ENCODE data around the gene MRNIP. TPM values are rescaled to one million over a fixed set of nuclear protein-coding genes. Genes with fewer than 3 reads are reported as not detected.

The MRNIP gene
- total RNA-seq (30.5 TPM), polyA plus RNA-seq (41.1 TPM)

GRCh38 chr5:179858586-179859427, at the start of gene MRNIP:
Gene MRNIP, minus strand, starts transcription at chr5:179858817. Its CDS starts 21 bp downstream, at chr5:179858796.
- H3K4me3 ChIP-seq (ENCODE audit: low read depth, low read length) = peak within 1 kb of the TSS; percentile 62
- H3K27ac ChIP-seq (ENCODE audit: low read depth) = peak within 1 kb of the TSS; percentile 77
- under 1% methylated on average over 90 of the region's 90 CpGs for WGBS
- no peaks in the 10 kb centered on the region for H3K36me3 ChIP-seq (ENCODE audit: insufficient read depth)
- DNase-seq (ENCODE audit: extremely low spot score) = peak; percentile 81
- H3K4me1 ChIP-seq (ENCODE audit: insufficient read depth) = no peaks in the 10 kb centered on the region

GRCh38 chr5:179907556-179908324, 49.1 kb upstream of the MRNIP start, which contains the start of gene TBC1D9B:
Gene TBC1D9B, minus strand, starts transcription at chr5:179907897. Its CDS starts 76 bp downstream, at chr5:179907821.
- Histone ChIP-seq H3K4me1 (ENCODE audit: insufficient read depth) (no peaks in the 10 kb centered on the region), H3K4me3 (ENCODE audit: low read depth, low read length) (peak within 1 kb of the TSS; percentile 93), H3K27ac (ENCODE audit: low read depth) (peak within 1 kb of the TSS; percentile 69), H3K36me3 (ENCODE audit: insufficient read depth) (no peaks in the 10 kb centered on the region)
- DNase-seq (ENCODE audit: extremely low spot score) = peak; percentile 20
- WGBS = 1% methylated on average over 103 of the region's 105 CpGs

- Histone ChIP-seq H3K4me3 (ENCODE audit: low read depth, low read length) (peak overlapping the region; percentile 93), H3K4me1 (ENCODE audit: insufficient read depth) (no peaks in the 10 kb centered on the region), H3K36me3 (ENCODE audit: insufficient read depth) (no peaks in the 10 kb centered on the region), H3K27ac (ENCODE audit: low read depth) (no peak overlapping the region)
- WGBS = 9% methylated on average over 50 of the region's 50 CpGs
- no peak for DNase-seq (ENCODE audit: extremely low spot score)
These were observed 48.4 kb upstream of the MRNIP start for GRCh38 chr5:179906795-179907555.

- Histone ChIP-seq H3K4me1 (ENCODE audit: insufficient read depth) (no peaks in the 10 kb centered on the region), H3K36me3 (ENCODE audit: insufficient read depth) (no peaks in the 10 kb centered on the region), H3K4me3 (ENCODE audit: low read depth, low read length) (no peak overlapping the region), H3K27ac (ENCODE audit: low read depth) (no peak overlapping the region)
- no peak for DNase-seq (ENCODE audit: extremely low spot score)
- 81% methylated on average over 24 of the region's 24 CpGs for WGBS
These were observed 47.7 kb upstream of the MRNIP start for GRCh38 chr5:179906294-179906794.

- Histone ChIP-seq H3K4me1 (ENCODE audit: insufficient read depth) (no peaks in the 10 kb centered on the region), H3K27ac (ENCODE audit: low read depth) (no peak overlapping the region), H3K36me3 (ENCODE audit: insufficient read depth) (no peaks in the 10 kb centered on the region), H3K4me3 (ENCODE audit: low read depth, low read length) (no peak overlapping the region)
- no peak for DNase-seq (ENCODE audit: extremely low spot score)
- 72% methylated on average over 8 of the region's 8 CpGs for WGBS
These were observed 46.5 kb upstream of the MRNIP start for GRCh38 chr5:179905161-179905560.

GRCh38 chr5:179904463-179905160, 46.0 kb upstream of the MRNIP start:
- Histone ChIP-seq H3K36me3 (ENCODE audit: insufficient read depth) (no peaks in the 10 kb centered on the region), H3K27ac (ENCODE audit: low read depth) (no peak overlapping the region), H3K4me1 (ENCODE audit: insufficient read depth) (no peaks in the 10 kb centered on the region), H3K4me3 (ENCODE audit: low read depth, low read length) (no peak overlapping the region)
- 90% methylated on average over 25 of the region's 25 CpGs for WGBS
- DNase-seq (ENCODE audit: extremely low spot score) = no peak

GRCh38 chr5:179902763-179903158, 44.1 kb upstream of the MRNIP start:
- Histone ChIP-seq H3K27ac (ENCODE audit: low read depth) (no peak overlapping the region), H3K36me3 (ENCODE audit: insufficient read depth) (no peaks in the 10 kb centered on the region), H3K4me3 (ENCODE audit: low read depth, low read length) (no peak overlapping the region), H3K4me1 (ENCODE audit: insufficient read depth) (no peaks in the 10 kb centered on the region)
- 95% methylated on average over 7 of the region's 7 CpGs for WGBS
- DNase-seq (ENCODE audit: extremely low spot score) = no peak

GRCh38 chr5:179901915-179902762, 43.5 kb upstream of the MRNIP start:
- Histone ChIP-seq H3K4me1 (ENCODE audit: insufficient read depth) (no peaks in the 10 kb centered on the region), H3K4me3 (ENCODE audit: low read depth, low read length) (no peak overlapping the region), H3K27ac (ENCODE audit: low read depth) (no peak overlapping the region), H3K36me3 (ENCODE audit: insufficient read depth) (peaks cover 2% of the 10 kb centered on the region)
- WGBS = 80% methylated on average over 15 of the region's 15 CpGs
- DNase-seq (ENCODE audit: extremely low spot score) = no peak

GRCh38 chr5:179901462-179901861, 42.8 kb upstream of the MRNIP start:
- no peak for DNase-seq (ENCODE audit: extremely low spot score)
- WGBS = 92% methylated on average over 6 of the region's 6 CpGs
- H3K4me1 ChIP-seq (ENCODE audit: insufficient read depth) = no peaks in the 10 kb centered on the region
- no peak overlapping the region for H3K4me3 ChIP-seq (ENCODE audit: low read depth, low read length)
- H3K27ac ChIP-seq (ENCODE audit: low read depth) = no peak overlapping the region
- H3K36me3 ChIP-seq (ENCODE audit: insufficient read depth) = peaks cover 2% of the 10 kb centered on the region

- DNase-seq (ENCODE audit: extremely low spot score) = no peak
- H3K36me3 ChIP-seq (ENCODE audit: insufficient read depth) = peaks cover 2% of the 10 kb centered on the region
- WGBS = 93% methylated on average over 13 of the region's 13 CpGs
- no peak overlapping the region for H3K4me3 ChIP-seq (ENCODE audit: low read depth, low read length)
- no peaks in the 10 kb centered on the region for H3K4me1 ChIP-seq (ENCODE audit: insufficient read depth)
- no peak overlapping the region for H3K27ac ChIP-seq (ENCODE audit: low read depth)
These were observed 42.1 kb upstream of the MRNIP start for GRCh38 chr5:179900711-179901110.

GRCh38 chr5:179900206-179900605, 41.6 kb upstream of the MRNIP start:
- Histone ChIP-seq H3K4me3 (ENCODE audit: low read depth, low read length) (no peak overlapping the region), H3K27ac (ENCODE audit: low read depth) (no peak overlapping the region), H3K4me1 (ENCODE audit: insufficient read depth) (no peaks in the 10 kb centered on the region), H3K36me3 (ENCODE audit: insufficient read depth) (peaks cover 2% of the 10 kb centered on the region)
- no peak for DNase-seq (ENCODE audit: extremely low spot score)
- 82% methylated on average over 9 of the region's 9 CpGs for WGBS

- H3K4me3 ChIP-seq (ENCODE audit: low read depth, low read length) = no peak overlapping the region
- DNase-seq (ENCODE audit: extremely low spot score) = no peak
- H3K4me1 ChIP-seq (ENCODE audit: insufficient read depth) = no peaks in the 10 kb centered on the region
- no peak overlapping the region for H3K27ac ChIP-seq (ENCODE audit: low read depth)
- H3K36me3 ChIP-seq (ENCODE audit: insufficient read depth) = peaks cover 6% of the 10 kb centered on the region
- 80% methylated on average over 6 of the region's 6 CpGs for WGBS
These were observed 37.2 kb upstream of the MRNIP start for GRCh38 chr5:179895861-179896260.

All from urinary bladder (tissue), 4 donors.